Cortex of kidney (tissue), 1 donor: ENCODE data around the gene SQOR.

Experiments used
- DNase-seq: peaks from one replicate; lab custom pipeline; 2025; lab: John Stamatoyannopoulos, UW

SQOR gene

GRCh38 chr15:45705510-45706473 is 71.0 kb downstream of the SQOR start:
- DNase-seq = no peak

DNA sequence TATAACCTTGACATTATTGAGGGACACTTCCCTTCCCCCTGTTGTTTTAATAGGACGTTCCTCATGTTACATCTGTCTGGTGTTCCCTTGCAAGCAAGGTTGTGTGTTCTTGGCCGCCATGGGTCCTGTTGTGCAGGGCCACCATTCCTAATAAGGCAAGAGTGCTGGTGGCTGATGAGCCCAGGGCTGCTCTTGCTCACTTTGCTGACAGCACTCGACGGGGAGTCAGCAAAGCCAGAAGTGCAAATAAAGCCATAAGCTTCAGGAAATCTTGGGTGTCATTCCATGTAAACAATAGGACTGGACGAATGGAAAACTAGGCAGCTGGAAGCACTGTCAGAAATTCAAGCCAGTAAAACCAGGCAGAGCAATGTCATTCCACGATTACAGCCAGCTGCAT is 75.8 kb downstream of the SQOR start:
- no peak for DNase-seq

GRCh38 chr15:45714590-45715488 is 80.0 kb downstream of the SQOR start:
- no peak for DNase-seq

- no peak for DNase-seq
Measured at GRCh38 chr15:45715528-45715927, 80.7 kb downstream of the SQOR start.

DNA sequence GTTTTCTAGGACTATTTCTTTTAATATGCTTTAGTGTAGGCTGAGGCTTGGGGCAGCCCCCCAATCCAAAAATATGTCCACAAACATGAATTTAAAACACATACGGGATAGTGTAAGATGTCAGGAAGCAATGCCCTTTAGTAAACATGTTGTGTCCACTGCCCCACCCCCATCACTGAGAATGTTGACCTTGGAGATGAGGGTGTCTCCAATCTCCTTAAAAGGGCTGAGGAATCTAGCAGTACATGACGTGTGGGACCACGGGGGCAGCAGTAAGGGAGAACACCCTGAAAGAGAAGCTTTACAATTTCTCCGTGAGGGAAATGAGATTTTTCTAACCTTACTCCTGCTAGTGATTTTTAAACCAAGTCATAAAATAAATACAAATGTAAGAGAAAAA is 84.7 kb downstream of the SQOR start:
- no peak for DNase-seq

GRCh38 chr15:45720183-45720582 is 85.4 kb downstream of the SQOR start:
- DNase-seq = no peak

GRCh38 chr15:45728641-45729040 is 93.8 kb downstream of the SQOR start:
- no peak for DNase-seq

DNA sequence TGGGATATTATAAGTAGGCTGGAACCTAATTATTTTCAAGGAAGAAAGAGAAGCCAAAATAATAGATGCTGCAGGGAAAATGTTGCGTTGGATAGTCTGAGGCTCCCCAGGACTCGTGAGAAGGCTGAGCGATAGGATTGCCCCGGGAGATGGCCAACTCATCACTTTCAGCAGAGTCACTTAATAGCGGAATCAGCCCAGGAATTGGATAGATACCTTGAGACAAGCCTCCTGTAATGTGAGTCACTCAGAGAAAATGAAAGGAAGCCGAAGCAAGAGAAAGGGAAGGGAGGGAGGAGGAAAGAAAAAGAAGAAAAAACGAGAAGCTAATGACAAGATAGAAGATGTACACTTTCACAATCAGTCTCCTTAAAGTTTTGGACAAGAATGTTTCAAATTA is 94.3 kb downstream of the SQOR start:
- no peak for DNase-seq

GRCh38 chr15:45731343-45731742 is 96.5 kb downstream of the SQOR start:
- DNase-seq = no peak

DNA sequence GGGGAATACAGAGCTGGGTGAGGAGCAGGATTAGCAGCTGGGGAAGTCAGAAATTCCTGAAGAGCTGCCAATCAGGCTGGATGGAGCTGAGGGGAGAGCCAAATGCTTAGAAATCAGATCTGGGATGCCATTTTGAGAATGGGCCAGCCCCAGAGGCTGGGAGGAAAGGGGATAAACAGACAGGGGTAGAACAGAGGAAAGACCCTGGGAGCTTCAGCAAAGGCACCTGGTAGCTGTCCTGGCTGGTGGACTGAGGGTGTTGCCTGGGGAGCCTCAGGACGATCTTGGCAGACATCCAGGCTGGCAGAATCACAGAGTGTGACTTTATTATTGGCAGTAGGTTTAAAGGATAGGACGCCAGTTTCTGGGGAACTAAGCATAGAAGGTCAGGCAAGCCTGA is 97.8 kb downstream of the SQOR start:
- DNase-seq = no peak

DNA sequence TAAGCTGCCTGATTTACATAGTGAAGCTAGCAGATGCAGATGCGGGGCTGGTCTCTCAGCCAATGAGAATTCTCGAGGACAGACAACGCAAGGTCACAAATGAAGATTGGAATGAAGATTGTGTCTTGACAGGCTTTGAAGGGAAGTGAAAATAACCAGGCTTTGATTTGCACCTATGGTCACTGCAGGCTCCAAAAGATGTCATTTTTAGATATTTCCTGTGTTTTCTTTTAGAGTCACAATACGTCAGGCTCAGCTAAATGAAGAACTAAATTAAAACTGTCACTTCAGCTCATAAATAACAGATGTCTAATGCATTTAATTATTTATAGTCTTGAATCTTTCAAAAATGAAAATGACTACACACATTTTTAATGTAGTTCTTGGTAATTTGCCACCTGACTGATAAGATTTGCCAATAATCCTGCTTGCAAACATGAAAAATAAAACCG is 99.5 kb downstream of the SQOR start:
- DNase-seq = no peak
